Activated naive CD4-positive, alpha-beta T cell treated with anti-CD3 and anti-CD28 coated beads, Interleukin-2, amount 10 ng/mL, durations not matched to agents 7 days and 5 days (primary cell): ENCODE results near the gene DNAJB11.
"Not testable (repeated sequence)": the region's sequence is repeated elsewhere in the genome, so short reads cannot be mapped to it uniquely, and the experiment has no call there.

ENCODE experiments used
- CTCF ChIA-PET: fragments of 350-600 bp; sonication (Branson Sonifier 250); formaldehyde crosslinking; loops from one replicate; lab custom pipeline; 2021; ENCODE audit warnings: antibody characterized with exemption; lab: Charles Lee
- DNase-seq: peaks from one replicate; pipeline ENCODE4 v3.0.0-alpha.2; 2020
- H3K27ac Mint-ChIP-seq: one replicate; pipeline ENCODE4 v1.8.0; 2021; ENCODE audit warnings: mild to moderate bottlenecking, moderate library complexity, mixed read lengths
- H3K27me3 Mint-ChIP-seq: one replicate; pipeline ENCODE4 v1.8.0; 2021; ENCODE audit warnings: mild to moderate bottlenecking, mixed read lengths
- H3K36me3 Mint-ChIP-seq: one replicate; pipeline ENCODE4 v1.8.0; 2021; ENCODE audit warnings: mixed read lengths
- H3K4me1 Mint-ChIP-seq: one replicate; pipeline ENCODE4 v1.8.0; 2021; ENCODE audit warnings: mixed read lengths
- H3K4me3 Mint-ChIP-seq: one replicate; pipeline ENCODE4 v1.8.0; 2021; ENCODE audit warnings: mild to moderate bottlenecking, moderate library complexity, mixed read lengths
- H3K9me3 Mint-ChIP-seq: one replicate; pipeline ENCODE4 v1.8.0; 2021; ENCODE audit warnings: mixed read lengths

DNAJB11 gene

GRCh38 chr3:186570096-186570940 lies at the start of gene DNAJB11:
TSS of gene DNAJB11 (plus strand) at chr3:186570720. CDS start at chr3:186570898, 178 bp downstream.
- H3K36me3 Mint-ChIP-seq = peaks cover 28% of the 10 kb centered on the region
- peaks cover 67% of the 10 kb centered on the region for H3K4me1 Mint-ChIP-seq
- peak; percentile 100 for DNase-seq
- no peaks in the 10 kb centered on the region for H3K27me3 Mint-ChIP-seq
- H3K4me3 Mint-ChIP-seq = peak within 1 kb of the TSS; percentile 87
- CTCF ChIA-PET = interaction anchor here (0.6 to 1.5 kb wide), 5 partner anchors 30 to 627 kb away, joined by 3 to 8 read pairs (median 3); partner anchors contain the start of gene AHSG
- no peaks in the 10 kb centered on the region for H3K9me3 Mint-ChIP-seq
- H3K27ac Mint-ChIP-seq = peak within 1 kb of the TSS; percentile 98

GRCh38 chr3:186520957-186521842 lies 49.3 kb upstream of the DNAJB11 start:
- Mint-ChIP-seq H3K4me3 (no peak overlapping the region), H3K27me3 (peaks cover 7% of the 10 kb centered on the region), H3K36me3 (no peaks in the 10 kb centered on the region), H3K4me1 (peaks cover 43% of the 10 kb centered on the region), H3K9me3 (peaks cover 2% of the 10 kb centered on the region), H3K27ac (no peak overlapping the region)
- no peak for DNase-seq
- CTCF ChIA-PET = interaction anchor here (3.2 kb wide), 1 partner anchor 19 kb away, joined by 19 read pairs; no protein-coding TSS in a partner anchor

GRCh38 chr3:186523022-186523421 lies 47.5 kb upstream of the DNAJB11 start:
- Mint-ChIP-seq H3K27ac (no peak overlapping the region), H3K9me3 (no peaks in the 10 kb centered on the region), H3K4me3 (no peak overlapping the region), H3K36me3 (no peaks in the 10 kb centered on the region), H3K4me1 (peaks cover 37% of the 10 kb centered on the region), H3K27me3 (peaks cover 10% of the 10 kb centered on the region)
- no peak for DNase-seq
- CTCF ChIA-PET = interaction anchor here (1.2 kb wide), 1 partner anchor 16 kb away, joined by 4 read pairs; no protein-coding TSS in a partner anchor

- Mint-ChIP-seq H3K9me3 (no peaks in the 10 kb centered on the region), H3K27ac (no peak overlapping the region), H3K4me3 (no peak overlapping the region), H3K4me1 (peaks cover 34% of the 10 kb centered on the region), H3K27me3 (peaks cover 11% of the 10 kb centered on the region), H3K36me3 (no peaks in the 10 kb centered on the region)
- CTCF ChIA-PET = no interaction called here
- DNase-seq = no peak
These were observed 47.1 kb upstream of the DNAJB11 start for GRCh38 chr3:186523434-186523833.

DNA sequence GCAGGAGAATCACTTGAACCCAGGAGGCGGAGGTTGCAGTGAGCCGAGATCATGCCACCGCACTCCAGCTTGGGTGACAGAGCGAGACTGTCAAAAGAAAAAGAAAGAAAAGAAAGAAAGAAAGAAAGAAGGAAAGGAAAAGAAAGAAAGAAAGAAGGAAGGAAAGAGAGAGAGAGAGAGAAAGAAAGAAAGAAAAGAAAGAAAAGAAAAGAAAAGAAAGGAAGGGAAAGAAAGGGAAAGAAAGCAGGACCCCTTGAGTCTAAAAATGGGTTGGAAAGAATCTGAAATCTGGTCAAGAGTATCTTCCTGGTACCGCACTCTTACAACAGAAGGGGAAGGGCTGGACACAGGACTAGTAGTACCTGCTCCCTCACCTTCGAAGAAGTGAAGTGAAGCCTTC lies 45.9 kb upstream of the DNAJB11 start:
- DNase-seq = no peak
- no peaks in the 10 kb centered on the region for H3K36me3 Mint-ChIP-seq
- CTCF ChIA-PET = no interaction called here
- H3K9me3 Mint-ChIP-seq = no peaks in the 10 kb centered on the region
- no peak overlapping the region for H3K27ac Mint-ChIP-seq
- H3K4me3 Mint-ChIP-seq = no peak overlapping the region
- peaks cover 11% of the 10 kb centered on the region for H3K27me3 Mint-ChIP-seq
- H3K4me1 Mint-ChIP-seq = peaks cover 29% of the 10 kb centered on the region

GRCh38 chr3:186525369-186526255 lies 44.9 kb upstream of the DNAJB11 start:
- DNase-seq = no peak
- Mint-ChIP-seq H3K4me1 (peaks cover 23% of the 10 kb centered on the region), H3K27ac (no peak overlapping the region), H3K4me3 (no peak overlapping the region), H3K9me3 (no peaks in the 10 kb centered on the region), H3K27me3 (peaks cover 11% of the 10 kb centered on the region), H3K36me3 (no peaks in the 10 kb centered on the region)
- CTCF ChIA-PET = interaction anchor here (1.4 to 2.6 kb wide), 2 partner anchors 8 to 15 kb away, joined by 3 to 11 read pairs; no protein-coding TSS in a partner anchor

DNA sequence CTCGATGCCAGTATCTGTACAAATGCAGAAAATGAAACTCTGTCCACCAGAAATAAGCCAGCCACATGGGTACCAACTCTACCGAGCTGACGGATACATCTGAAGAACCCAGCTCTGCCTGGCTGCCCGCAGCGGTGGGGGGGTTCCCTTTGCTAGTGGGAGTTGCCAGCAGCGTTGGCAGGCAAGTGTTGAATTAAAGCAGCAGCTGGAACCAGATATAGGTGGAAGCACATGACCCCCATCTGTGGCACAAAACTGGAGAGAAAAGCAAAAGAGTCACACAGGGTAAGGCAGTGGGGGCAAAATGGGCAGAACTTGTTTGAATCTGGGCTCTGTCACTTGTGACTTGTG lies 44.3 kb upstream of the DNAJB11 start:
- Mint-ChIP-seq H3K36me3 (no peaks in the 10 kb centered on the region), H3K4me3 (no peak overlapping the region), H3K27ac (no peak overlapping the region), H3K4me1 (peaks cover 17% of the 10 kb centered on the region), H3K27me3 (peaks cover 11% of the 10 kb centered on the region), H3K9me3 (no peaks in the 10 kb centered on the region)
- no peak for DNase-seq
- CTCF ChIA-PET = interaction anchor here (1.4 to 2.6 kb wide), 2 partner anchors 9 to 14 kb away, joined by 3 to 11 read pairs; no protein-coding TSS in a partner anchor

- H3K9me3 Mint-ChIP-seq = no peaks in the 10 kb centered on the region
- H3K27me3 Mint-ChIP-seq = peaks cover 13% of the 10 kb centered on the region
- CTCF ChIA-PET = interaction anchor here (1.0 to 1.8 kb wide), 4 partner anchors 10 to 14 kb away, joined by 3 to 6 read pairs (median 4); no protein-coding TSS in a partner anchor
- no peaks in the 10 kb centered on the region for H3K36me3 Mint-ChIP-seq
- no peak for DNase-seq
- H3K4me1 Mint-ChIP-seq = peaks cover 22% of the 10 kb centered on the region
- no peak overlapping the region for H3K4me3 Mint-ChIP-seq
- no peak overlapping the region for H3K27ac Mint-ChIP-seq
These were observed 41.1 kb upstream of the DNAJB11 start for GRCh38 chr3:186529201-186529999.

GRCh38 chr3:186530415-186530814 lies 40.1 kb upstream of the DNAJB11 start:
- peaks cover 30% of the 10 kb centered on the region for H3K4me1 Mint-ChIP-seq
- no peaks in the 10 kb centered on the region for H3K36me3 Mint-ChIP-seq
- no peak overlapping the region for H3K4me3 Mint-ChIP-seq
- H3K27me3 Mint-ChIP-seq = peaks cover 10% of the 10 kb centered on the region
- H3K27ac Mint-ChIP-seq = no peak overlapping the region
- H3K9me3 Mint-ChIP-seq = no peaks in the 10 kb centered on the region
- CTCF ChIA-PET = interaction anchor here (1.8 kb wide), 1 partner anchor 12 kb away, joined by 6 read pairs; no protein-coding TSS in a partner anchor
- DNase-seq = no peak

DNA sequence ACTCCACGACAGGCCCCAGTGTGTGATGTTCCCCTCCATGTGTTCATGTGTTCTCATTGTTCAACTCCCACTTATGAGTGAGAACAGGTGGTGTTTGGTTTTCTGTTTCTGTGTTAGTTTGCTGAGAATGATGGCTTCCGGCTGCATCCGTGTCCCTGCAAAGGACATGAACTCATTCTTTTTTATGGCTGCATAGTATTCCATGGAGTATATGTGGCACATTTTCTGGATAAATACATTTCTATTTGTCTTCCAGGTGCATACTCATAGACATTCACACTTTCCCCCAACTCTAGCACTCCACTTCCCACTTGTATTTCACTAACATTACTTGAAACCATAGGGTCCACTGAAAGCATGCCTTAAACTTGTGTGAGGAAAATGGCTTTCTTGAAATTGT lies 38.8 kb upstream of the DNAJB11 start:
- Mint-ChIP-seq H3K27me3 (peaks cover 11% of the 10 kb centered on the region), H3K4me1 (peaks cover 30% of the 10 kb centered on the region)
- H3K9me3 Mint-ChIP-seq, H3K36me3 Mint-ChIP-seq, DNase-seq, H3K27ac Mint-ChIP-seq, CTCF ChIA-PET, H3K4me3 Mint-ChIP-seq: not testable (repeated sequence)

DNA sequence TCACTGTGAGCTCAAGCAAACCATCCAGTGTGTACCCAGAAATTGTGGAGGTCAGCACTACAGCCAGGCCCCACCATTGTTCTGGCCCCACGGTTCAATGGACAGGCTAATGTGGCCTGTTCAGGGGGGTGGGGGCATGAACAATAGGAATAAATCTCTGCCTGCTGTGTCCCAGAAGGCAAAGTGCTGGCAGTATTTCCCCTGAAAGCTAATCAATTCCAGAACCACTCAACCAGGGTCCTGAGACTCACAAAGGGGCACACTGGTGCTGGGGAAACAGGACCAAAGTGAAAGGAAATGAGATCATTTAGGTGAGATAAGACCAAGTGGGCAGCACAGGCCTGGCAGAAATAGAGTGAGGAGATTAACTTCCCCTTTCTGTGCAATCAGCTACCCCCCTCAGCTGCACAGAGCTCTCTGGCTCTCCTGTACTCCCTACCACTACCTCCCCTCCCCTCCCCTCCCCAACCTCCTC lies 37.9 kb upstream of the DNAJB11 start:
- Mint-ChIP-seq H3K4me3 (no peak overlapping the region), H3K4me1 (peaks cover 30% of the 10 kb centered on the region), H3K9me3 (no peaks in the 10 kb centered on the region)

DNA sequence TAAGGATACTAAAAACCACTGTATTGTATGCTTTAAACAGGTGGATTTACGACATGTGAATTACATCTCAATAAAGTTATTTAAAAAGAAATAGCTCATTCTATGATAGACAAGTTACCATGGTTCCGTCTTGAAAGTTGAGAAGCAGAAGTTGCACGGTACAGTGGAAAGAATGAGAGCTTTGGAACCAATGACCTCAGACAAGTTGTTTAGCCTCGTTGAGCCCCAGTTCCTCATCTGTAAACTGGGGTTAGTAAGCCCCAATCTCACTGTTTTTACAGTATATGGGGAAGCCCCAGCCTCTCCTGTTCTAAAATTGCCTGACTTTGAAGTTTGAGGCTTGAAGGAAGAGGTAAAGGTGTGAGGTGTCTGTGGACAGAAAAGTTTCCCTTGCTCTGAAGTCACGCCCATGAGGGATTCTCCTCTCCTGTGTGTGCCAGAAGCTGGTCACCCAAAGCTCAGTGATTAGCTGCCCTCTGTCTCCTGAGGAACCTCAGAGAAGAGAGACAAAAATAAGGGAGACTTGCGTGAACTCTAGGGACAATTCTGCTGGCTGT lies 36.3 kb upstream of the DNAJB11 start:
- DNase-seq = peak; percentile 42
- peaks cover 3% of the 10 kb centered on the region for H3K36me3 Mint-ChIP-seq
- CTCF ChIA-PET = interaction anchor here (1.0 to 4.7 kb wide), 4 partner anchors 15 to 557 kb away, joined by 3 to 29 read pairs (median 11); no protein-coding TSS in a partner anchor

More for the DNA sequence above, 37.9 kb upstream of the DNAJB11 start:
- CTCF ChIA-PET = interaction anchor here (4.7 kb wide), 1 partner anchor 272 kb away, joined by 29 read pairs; no protein-coding TSS in a partner anchor
- no peak overlapping the region for H3K27ac Mint-ChIP-seq
- peaks cover 11% of the 10 kb centered on the region for H3K27me3 Mint-ChIP-seq
- no peak for DNase-seq
- H3K36me3 Mint-ChIP-seq = peaks cover 3% of the 10 kb centered on the region

More for the DNA sequence above, 36.3 kb upstream of the DNAJB11 start:
- Mint-ChIP-seq H3K27ac (peak overlapping the region; percentile 25), H3K9me3 (no peaks in the 10 kb centered on the region), H3K4me1 (peaks cover 24% of the 10 kb centered on the region), H3K4me3 (no peak overlapping the region), H3K27me3 (peaks cover 7% of the 10 kb centered on the region)
